Endothelial cell of umbilical vein (primary cell): ENCODE measurements around the gene SORCS2. TPM values are rescaled to one million over a fixed set of nuclear protein-coding genes. Genes with fewer than 3 reads are reported as not detected.
A peak's percentile ranks its signal among the peaks of the same experiment; 100 is the strongest.

ENCODE experiments used
- BruUV-seq: library from RNA; stranded (reverse); fragments of 400-500 nt; replicated peaks from 2 replicates; lab custom pipeline; 2021; lab: Mats Ljungman, UMichigan
- CTCF ChIA-PET: fragments of 300-600, 350-600 bp; sonication (Branson Sonifier 250); formaldehyde crosslinking; loops from one replicate; lab custom pipeline; 2021; ENCODE audit warnings: antibody characterized with exemption, inconsistent platforms; lab: Charles Lee
- POLR2A ChIA-PET: fragments of 300-600, 350-600 bp; sonication (Branson Sonifier 250); formaldehyde crosslinking; loops from one replicate; lab custom pipeline; 2021; ENCODE audit warnings: antibody characterized with exemption, inconsistent platforms; lab: Charles Lee
- DNase-seq: peaks from one replicate; pipeline ENCODE4 v3.0.0-alpha.2; 2011; ENCODE audit warnings: low read depth, low spot score
- FAIRE-seq: peaks from 2 replicates; lab custom pipeline; 2011; peaks lifted over from hg19 to GRCh38; lab: Jason Lieb, UNC
- H2AFZ ChIP-seq: 2 replicates; pipeline ENCODE4 v1.6.0; 2012; ENCODE audit warnings: low read depth, low read length, control low read depth, inconsistent platforms
- H3K27ac ChIP-seq: 2 replicates; pipeline ENCODE4 v1.5.1; 2011; ENCODE audit warnings: low read depth, mild to moderate bottlenecking, control low read depth, low read length, moderate library complexity; ENCODE audit not compliant: insufficient read depth
- H3K27me3 ChIP-seq, 2 experiments: 2 replicates each; pipeline versions ENCODE4 v1.6.0 to v1.6.1; 2011; ENCODE audit warnings: low read length in 2 of 2, mixed read lengths in 1 of 2; ENCODE audit not compliant: control insufficient read depth in 2 of 2, insufficient read depth in 2 of 2
- H3K36me3 ChIP-seq, 2 experiments: 2 replicates in 1 of 2; 3 replicates in 1 of 2; pipeline ENCODE4 v1.5.1; 2011; ENCODE audit warnings: low read length in 2 of 2, mild to moderate bottlenecking in 1 of 2, moderate library complexity in 1 of 2; ENCODE audit not compliant: control insufficient read depth in 2 of 2, insufficient read depth in 2 of 2; ENCODE audit errors: extremely low read depth in 1 of 2
- H3K4me1 ChIP-seq: 3 replicates; pipeline ENCODE4 v1.5.1; 2011; ENCODE audit warnings: mild to moderate bottlenecking, low read length; ENCODE audit not compliant: control insufficient read depth, insufficient read depth; ENCODE audit errors: extremely low read depth
- H3K4me2 ChIP-seq: 2 replicates; pipeline ENCODE4 v1.6.1; 2011; ENCODE audit warnings: low read length, control low read depth, mixed read lengths; ENCODE audit not compliant: insufficient read depth
- H3K4me3 ChIP-seq, 3 experiments: fragments of 200-600 bp in 1 of 3; sonication (generic), shearing (Covaris generic) in 1 of 3; replicated peaks in 1 of 3; 2 replicates each; pipeline ENCODE4 v1.5.1; 2011 to 2016; ENCODE audit warnings: control low read depth in 3 of 3, low read length in 3 of 3, mild to moderate bottlenecking in 2 of 3, inconsistent platforms in 1 of 3, low read depth in 1 of 3, moderate library complexity in 1 of 3; ENCODE audit not compliant: insufficient read depth in 1 of 3
- H3K79me2 ChIP-seq: 2 replicates; pipeline ENCODE4 v1.6.0; 2012; ENCODE audit warnings: low read length, inconsistent platforms; ENCODE audit not compliant: control insufficient read depth, insufficient read depth
- H3K9ac ChIP-seq: replicated peaks from 2 replicates; pipeline ENCODE3; 2011; ENCODE audit warnings: low read length, control low read depth; ENCODE audit not compliant: insufficient read depth; ENCODE audit errors: extremely low read depth
- H3K9me1 ChIP-seq: replicated peaks from 3 replicates; pipeline ENCODE4 v1.6.0; 2011; ENCODE audit warnings: mild to moderate bottlenecking, low read length; ENCODE audit not compliant: control insufficient read depth, insufficient read depth; ENCODE audit errors: extremely low read depth
- H3K9me3 ChIP-seq: replicated peaks from 2 replicates; pipeline ENCODE4 v1.5.1; 2012; ENCODE audit warnings: low read length, inconsistent platforms; ENCODE audit not compliant: control insufficient read depth, insufficient read depth
- H4K20me1 ChIP-seq: replicated peaks from 2 replicates; pipeline ENCODE3; 2011; ENCODE audit warnings: mild to moderate bottlenecking, low read length; ENCODE audit not compliant: control insufficient read depth, insufficient read depth; ENCODE audit errors: extremely low read depth
- FOS ChIP-seq: IDR thresholded peaks from 2 replicates; pipeline ENCODE4 v1.6.1; 2011; ENCODE audit warnings: mild to moderate bottlenecking, low read length, moderate library complexity, borderline replicate concordance; ENCODE audit not compliant: insufficient read depth
- JUN ChIP-seq: IDR thresholded peaks from 2 replicates; pipeline ENCODE4 v1.6.1; 2011; ENCODE audit warnings: borderline replicate concordance, low read depth; ENCODE audit not compliant: insufficient read length, insufficient read depth
- MYC ChIP-seq: IDR thresholded peaks from one replicate; pipeline ENCODE4 v1.6.1; 2011; ENCODE audit warnings: mild to moderate bottlenecking, low read depth, low read length
- POLR2A ChIP-seq: IDR thresholded peaks from 2 replicates; pipeline ENCODE4 v1.6.1; 2012; ENCODE audit warnings: low read depth, mild to moderate bottlenecking, control low read depth, low read length
- dilution Hi-C: fragments of 300-500 bp; cut with MboI; formaldehyde crosslinking; loops from one replicate; pipeline ENCODE4 v1.15.0; 2019; ENCODE audit warnings: low sequenced_read_pairs; ENCODE audit not compliant: extremely low pct_ligation_motif_present
- intact Hi-C: fragments of 100-400 bp; cut with micrococcal nuclease; formaldehyde crosslinking; loops from one replicate; pipeline ENCODE4 v1.10.0; 2022
- polyA plus RNA-seq, 4 experiments: library from polyadenylated mRNA; depleted of rRNA in 3 of 4; stranded (reverse) in 3 of 4; unstranded in 1 of 4; fragments of >200 nt; gene quantifications; 2 replicates each; pipeline versions ENCODE4 v1.2.1 to v1.2.3, GENCODE V29; 2011 to 2012; ENCODE audit warnings: missing spikeins in 1 of 4
- total RNA-seq: library from RNA; stranded (reverse); gene quantifications from 2 replicates; pipeline ENCODE4 v1.2.3, GENCODE V29; 2021
- TF ChIP-seq, protein P1 (sequence below), 2 donors: IDR thresholded peaks; 1 replicate in 1 of 2; 2 replicates in 1 of 2; pipeline ENCODE4 v1.5.1; 2011; ENCODE audit warnings: low read length in 2 of 2, mild to moderate bottlenecking in 2 of 2, moderate library complexity in 2 of 2, control low read depth in 1 of 2, inconsistent platforms in 1 of 2, low read depth in 1 of 2; ENCODE audit not compliant: insufficient read depth in 1 of 2; ENCODE audit errors: extremely low read depth in 1 of 2
- TF ChIP-seq, protein P2 (sequence below): IDR thresholded peaks from 2 replicates; pipeline ENCODE4 v1.6.1; 2011; ENCODE audit not compliant: insufficient read depth, insufficient read length

SORCS2 gene
- total and polyA plus RNA-seq, 2 donors (not counting 3 experiments of a cell fraction or from before 2014, with no cell fraction given), result not detected

DNA sequence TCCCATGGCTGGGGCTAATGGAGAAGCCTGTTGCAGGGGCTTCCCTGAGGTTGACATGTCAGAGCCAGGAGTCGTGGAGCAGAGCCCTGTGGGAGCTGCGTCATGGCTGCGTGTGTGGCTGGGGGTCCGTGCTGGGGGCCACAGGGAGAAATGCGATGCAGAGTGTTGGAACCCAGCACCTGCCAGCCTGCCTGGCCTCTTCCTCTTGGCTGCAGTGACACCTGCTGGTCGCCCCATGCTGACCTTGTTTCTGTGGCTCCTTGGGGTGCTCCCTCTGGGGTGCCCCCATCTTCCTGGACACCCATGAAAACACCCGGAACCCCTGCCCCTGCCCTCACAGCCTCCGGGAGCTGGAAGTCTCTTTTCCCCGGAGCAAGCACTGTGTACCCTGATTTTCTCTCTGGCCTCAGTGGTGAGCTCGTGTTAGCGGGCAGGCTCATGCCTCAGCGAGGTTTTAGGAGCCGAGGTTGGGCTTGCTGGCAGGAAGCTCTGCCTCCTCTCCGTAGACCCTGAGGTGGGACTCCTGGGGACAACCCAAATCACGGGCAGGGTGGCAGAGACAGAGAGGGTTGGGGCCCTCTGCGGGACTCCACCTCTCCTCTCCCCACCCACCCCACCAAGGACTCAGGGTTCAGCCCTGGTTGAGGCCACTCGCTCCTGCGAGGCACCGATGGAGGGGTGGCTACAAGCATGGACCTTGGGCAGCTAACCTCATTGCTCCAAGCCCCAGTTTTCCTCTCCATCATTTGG lies 103.7 kb downstream of the SORCS2 start:
- dilution Hi-C loops, result no loop called here
- intact Hi-C loops, result loop anchor here (1.0 to 5.0 kb wide), 2 partner anchors 104 to 1399 kb away; partner anchors contain the start of gene SORCS2
- Histone ChIP-seq H3K36me3 (no peaks in the 10 kb centered on the region), H3K9me1 (no peaks in the 10 kb centered on the region), H2AFZ (no peak overlapping the region), H3K9ac (no peak overlapping the region), H3K4me1 (no peaks in the 10 kb centered on the region), H3K9me3 (no peaks in the 10 kb centered on the region), H3K4me2 (no peak overlapping the region), H3K27me3 (no peaks in the 10 kb centered on the region), H3K79me2 (no peaks in the 10 kb centered on the region), H3K4me3 (no peak overlapping the region), H4K20me1 (no peaks in the 10 kb centered on the region), H3K27ac (no peak overlapping the region)
- BruUV-seq, result no TSS peak
- TF ChIP-seq, protein P1, sequence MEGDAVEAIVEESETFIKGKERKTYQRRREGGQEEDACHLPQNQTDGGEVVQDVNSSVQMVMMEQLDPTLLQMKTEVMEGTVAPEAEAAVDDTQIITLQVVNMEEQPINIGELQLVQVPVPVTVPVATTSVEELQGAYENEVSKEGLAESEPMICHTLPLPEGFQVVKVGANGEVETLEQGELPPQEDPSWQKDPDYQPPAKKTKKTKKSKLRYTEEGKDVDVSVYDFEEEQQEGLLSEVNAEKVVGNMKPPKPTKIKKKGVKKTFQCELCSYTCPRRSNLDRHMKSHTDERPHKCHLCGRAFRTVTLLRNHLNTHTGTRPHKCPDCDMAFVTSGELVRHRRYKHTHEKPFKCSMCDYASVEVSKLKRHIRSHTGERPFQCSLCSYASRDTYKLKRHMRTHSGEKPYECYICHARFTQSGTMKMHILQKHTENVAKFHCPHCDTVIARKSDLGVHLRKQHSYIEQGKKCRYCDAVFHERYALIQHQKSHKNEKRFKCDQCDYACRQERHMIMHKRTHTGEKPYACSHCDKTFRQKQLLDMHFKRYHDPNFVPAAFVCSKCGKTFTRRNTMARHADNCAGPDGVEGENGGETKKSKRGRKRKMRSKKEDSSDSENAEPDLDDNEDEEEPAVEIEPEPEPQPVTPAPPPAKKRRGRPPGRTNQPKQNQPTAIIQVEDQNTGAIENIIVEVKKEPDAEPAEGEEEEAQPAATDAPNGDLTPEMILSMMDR (IDR thresholded peaks at IDR 0.05; ENCODE audit: extremely low read depth in 1 of 2, insufficient read depth in 1 of 2, low read depth in 1 of 2, low read length in 2 of 2), result peak; percentile 21 to 29
- no peak for TF ChIP-seq POLR2A
- TF ChIP-seq, protein P2, sequence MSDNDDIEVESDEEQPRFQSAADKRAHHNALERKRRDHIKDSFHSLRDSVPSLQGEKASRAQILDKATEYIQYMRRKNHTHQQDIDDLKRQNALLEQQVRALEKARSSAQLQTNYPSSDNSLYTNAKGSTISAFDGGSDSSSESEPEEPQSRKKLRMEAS, result no peak
- no peak for TF ChIP-seq FOS
- TF ChIP-seq MYC, result no peak
- no peak for TF ChIP-seq JUN
- POLR2A ChIA-PET, result no interaction called here
- CTCF ChIA-PET, result interaction anchor here (1.8 to 3.2 kb wide), 2 partner anchors 101 to 104 kb away, joined by 15 read pairs; partner anchors contain the start of gene SORCS2
- FAIRE-seq, result no peak
- DNase-seq, result no peak
